OCI-LY7 (cell line): Measurements from ENCODE around the gene PDXP.

Experiments used
- CTCF ChIP-seq: fragments of 200-600 bp; sonication (generic); conservative IDR thresholded peaks from 2 replicates; pipeline ENCODE4 v1.5.1; 2014; ENCODE audit warnings: mild to moderate bottlenecking, antibody characterized with exemption, low read length, moderate library complexity, mixed read lengths
- EZH2phosphoT487 ChIP-seq: fragments of 200-600 bp; sonication (generic); IDR thresholded peaks from 2 replicates; pipeline ENCODE4 v1.6.1; 2018; ENCODE audit warnings: low read depth, borderline replicate concordance, mild to moderate bottlenecking, mixed run types, antibody characterized with exemption, low read length, moderate library complexity, mixed read lengths

GRCh38 chr22:37632174-37633088, 26.1 kb upstream of the PDXP start:
- TF ChIP-seq CTCF (no peak), EZH2phosphoT487 (no peak)
